Measurements from ENCODE around the gene ABHD17A.

DNA sequence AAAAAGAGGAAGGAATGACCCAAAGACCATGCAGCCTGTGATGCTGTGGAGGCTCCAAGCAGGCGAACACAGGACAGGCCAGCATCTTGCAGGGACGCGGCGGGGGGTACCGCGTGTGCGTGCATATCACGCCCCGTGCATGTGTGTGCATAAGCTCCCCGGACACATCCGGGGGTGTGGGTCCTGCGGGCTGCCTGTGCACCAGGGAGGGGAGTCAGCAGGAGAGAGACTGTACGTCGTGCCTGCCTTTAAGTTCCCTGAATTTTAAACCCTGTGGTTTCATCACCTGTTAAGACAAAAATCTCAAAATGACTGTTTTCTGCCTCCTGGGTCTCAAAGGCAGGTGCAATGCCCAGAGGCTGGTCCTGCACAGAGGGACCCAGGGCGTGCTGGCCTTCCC, 36.5 kb upstream of the ABHD17A start:
- TF ChIP-seq CTCF (IDR thresholded peaks at IDR 0.05) (no peak), POLR2A (IDR thresholded peaks at IDR 0.05) (no peak), POLR2AphosphoS5 (IDR thresholded peaks at IDR 0.05; ENCODE audit: insufficient read depth in 1 of 2, low read depth in 1 of 2) (no peak)
